Stomach (tissue), 4 donors: ENCODE data around the gene LRRC56.

ENCODE experiments used
- EP300 ChIP-seq: sonication (generic); formaldehyde crosslinking; IDR thresholded peaks from one replicate; pipeline ENCODE4 v1.6.1; 2017; ENCODE audit warnings: antibody characterized with exemption
- POLR2A ChIP-seq, 4 donors: fragments of 450-650 bp; IDR thresholded peaks; one replicate each; pipeline ENCODE4 v1.6.1; 2016; ENCODE audit warnings: antibody characterized with exemption in 4 of 4, control low read depth in 2 of 4, mild to moderate bottlenecking in 1 of 4, moderate library complexity in 1 of 4
- POLR2AphosphoS5 ChIP-seq, 3 donors: sonication (generic); formaldehyde crosslinking; IDR thresholded peaks; one replicate each; pipeline ENCODE4 v1.6.1; 2016; ENCODE audit warnings: antibody characterized with exemption in 3 of 3
- TF ChIP-seq, protein P1 (sequence below), 7 experiments: fragments of 450-650 bp in 4 of 7; fragments of 200-600 bp in 3 of 7; sonication (generic) in 3 of 7; IDR thresholded peaks; one replicate each; pipeline ENCODE4 v1.5.1; 2016 to 2019; ENCODE audit warnings: antibody characterized with exemption in 7 of 7, control low read depth in 2 of 7, mild to moderate bottlenecking in 1 of 7

DNA sequence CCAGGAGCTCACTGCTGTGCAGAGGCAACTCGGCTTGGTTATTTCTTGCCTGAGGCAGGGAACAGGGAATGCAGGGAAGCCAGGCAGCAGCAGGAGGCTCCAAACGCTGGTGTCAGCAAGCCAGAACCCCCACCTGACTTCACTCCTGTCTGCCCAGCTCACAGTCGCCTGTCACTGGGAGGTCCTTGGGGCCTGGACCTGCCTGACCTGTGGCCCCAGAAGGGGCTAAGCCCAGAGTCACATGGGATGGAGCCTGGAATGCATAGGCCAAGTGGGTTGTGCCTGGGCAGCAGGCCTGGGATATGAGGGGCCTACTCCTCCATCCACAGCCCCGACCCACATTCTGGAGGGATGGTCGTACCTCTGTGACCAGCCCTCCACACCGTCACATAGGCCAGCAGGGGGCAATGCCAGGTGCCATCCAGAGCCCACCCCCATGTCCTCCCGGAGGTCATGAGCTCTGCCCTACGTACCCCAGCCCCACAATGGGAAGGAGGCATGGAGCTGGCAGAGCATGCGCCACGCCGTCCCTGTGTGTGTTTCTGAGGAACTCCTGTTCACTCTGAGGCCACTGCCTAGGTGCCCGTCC lies 28.7 kb downstream of the LRRC56 start:
- TF ChIP-seq, protein P1, sequence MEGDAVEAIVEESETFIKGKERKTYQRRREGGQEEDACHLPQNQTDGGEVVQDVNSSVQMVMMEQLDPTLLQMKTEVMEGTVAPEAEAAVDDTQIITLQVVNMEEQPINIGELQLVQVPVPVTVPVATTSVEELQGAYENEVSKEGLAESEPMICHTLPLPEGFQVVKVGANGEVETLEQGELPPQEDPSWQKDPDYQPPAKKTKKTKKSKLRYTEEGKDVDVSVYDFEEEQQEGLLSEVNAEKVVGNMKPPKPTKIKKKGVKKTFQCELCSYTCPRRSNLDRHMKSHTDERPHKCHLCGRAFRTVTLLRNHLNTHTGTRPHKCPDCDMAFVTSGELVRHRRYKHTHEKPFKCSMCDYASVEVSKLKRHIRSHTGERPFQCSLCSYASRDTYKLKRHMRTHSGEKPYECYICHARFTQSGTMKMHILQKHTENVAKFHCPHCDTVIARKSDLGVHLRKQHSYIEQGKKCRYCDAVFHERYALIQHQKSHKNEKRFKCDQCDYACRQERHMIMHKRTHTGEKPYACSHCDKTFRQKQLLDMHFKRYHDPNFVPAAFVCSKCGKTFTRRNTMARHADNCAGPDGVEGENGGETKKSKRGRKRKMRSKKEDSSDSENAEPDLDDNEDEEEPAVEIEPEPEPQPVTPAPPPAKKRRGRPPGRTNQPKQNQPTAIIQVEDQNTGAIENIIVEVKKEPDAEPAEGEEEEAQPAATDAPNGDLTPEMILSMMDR (IDR thresholded peaks at IDR 0.05) = peak in 1 of 7 experiments; percentile 5
- no peak for TF ChIP-seq POLR2AphosphoS5 (IDR thresholded peaks at IDR 0.05)
- TF ChIP-seq POLR2A (IDR thresholded peaks at IDR 0.05) = no peak
- no peak for TF ChIP-seq EP300
